ENCODE measurements around the gene CD2BP2. TPM values are rescaled to one million over a fixed set of nuclear protein-coding genes. Genes with fewer than 3 reads are reported as not detected.

The CD2BP2 gene
- total and polyA plus RNA-seq, 2 of the 13 experiments (the other 11 are each of a cell fraction or from before 2014, with no cell fraction given) = 24.9 to 54.6 TPM

DNA sequence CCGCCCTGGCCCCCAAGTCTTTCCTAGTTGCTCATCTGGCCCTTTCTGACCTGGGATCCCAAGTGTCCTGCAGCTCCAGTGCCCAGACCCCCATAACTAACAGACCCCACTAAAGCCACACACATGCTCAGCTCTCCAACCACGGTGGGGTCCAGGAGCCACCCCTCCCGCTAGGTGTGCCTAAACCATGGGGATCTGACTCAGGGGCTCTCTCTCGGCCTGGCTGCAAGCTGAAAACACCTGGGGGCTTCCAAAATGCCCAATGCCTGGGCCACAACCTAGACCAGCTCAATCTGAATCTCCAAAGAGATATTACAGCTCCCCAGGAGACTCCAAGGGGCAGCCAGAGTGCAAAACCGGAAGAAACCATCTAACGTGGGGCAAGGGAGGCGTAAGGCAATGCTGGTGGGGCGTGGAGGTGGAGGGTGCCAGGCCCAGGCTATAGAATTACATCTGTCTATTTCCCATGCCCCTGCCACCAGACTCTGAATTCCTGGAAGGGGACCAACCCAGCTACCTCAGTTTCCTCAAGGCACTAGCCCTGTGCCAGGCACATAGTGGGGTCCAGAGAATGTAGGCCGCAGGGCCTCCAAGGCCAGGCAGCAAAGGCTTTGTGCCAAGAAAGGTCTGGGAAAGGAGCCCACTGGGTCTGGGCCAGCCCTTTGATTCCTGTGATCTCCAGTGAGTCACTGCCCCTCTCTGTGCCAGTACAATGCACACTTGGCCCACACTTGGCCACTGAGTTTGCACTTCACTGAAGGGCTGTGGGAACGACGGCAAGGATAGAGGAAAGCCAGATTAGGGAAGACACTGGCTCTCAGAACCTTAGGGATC lies 3.3 kb downstream of the CD2BP2 start (continued):
- TF ChIP-seq, protein P1, sequence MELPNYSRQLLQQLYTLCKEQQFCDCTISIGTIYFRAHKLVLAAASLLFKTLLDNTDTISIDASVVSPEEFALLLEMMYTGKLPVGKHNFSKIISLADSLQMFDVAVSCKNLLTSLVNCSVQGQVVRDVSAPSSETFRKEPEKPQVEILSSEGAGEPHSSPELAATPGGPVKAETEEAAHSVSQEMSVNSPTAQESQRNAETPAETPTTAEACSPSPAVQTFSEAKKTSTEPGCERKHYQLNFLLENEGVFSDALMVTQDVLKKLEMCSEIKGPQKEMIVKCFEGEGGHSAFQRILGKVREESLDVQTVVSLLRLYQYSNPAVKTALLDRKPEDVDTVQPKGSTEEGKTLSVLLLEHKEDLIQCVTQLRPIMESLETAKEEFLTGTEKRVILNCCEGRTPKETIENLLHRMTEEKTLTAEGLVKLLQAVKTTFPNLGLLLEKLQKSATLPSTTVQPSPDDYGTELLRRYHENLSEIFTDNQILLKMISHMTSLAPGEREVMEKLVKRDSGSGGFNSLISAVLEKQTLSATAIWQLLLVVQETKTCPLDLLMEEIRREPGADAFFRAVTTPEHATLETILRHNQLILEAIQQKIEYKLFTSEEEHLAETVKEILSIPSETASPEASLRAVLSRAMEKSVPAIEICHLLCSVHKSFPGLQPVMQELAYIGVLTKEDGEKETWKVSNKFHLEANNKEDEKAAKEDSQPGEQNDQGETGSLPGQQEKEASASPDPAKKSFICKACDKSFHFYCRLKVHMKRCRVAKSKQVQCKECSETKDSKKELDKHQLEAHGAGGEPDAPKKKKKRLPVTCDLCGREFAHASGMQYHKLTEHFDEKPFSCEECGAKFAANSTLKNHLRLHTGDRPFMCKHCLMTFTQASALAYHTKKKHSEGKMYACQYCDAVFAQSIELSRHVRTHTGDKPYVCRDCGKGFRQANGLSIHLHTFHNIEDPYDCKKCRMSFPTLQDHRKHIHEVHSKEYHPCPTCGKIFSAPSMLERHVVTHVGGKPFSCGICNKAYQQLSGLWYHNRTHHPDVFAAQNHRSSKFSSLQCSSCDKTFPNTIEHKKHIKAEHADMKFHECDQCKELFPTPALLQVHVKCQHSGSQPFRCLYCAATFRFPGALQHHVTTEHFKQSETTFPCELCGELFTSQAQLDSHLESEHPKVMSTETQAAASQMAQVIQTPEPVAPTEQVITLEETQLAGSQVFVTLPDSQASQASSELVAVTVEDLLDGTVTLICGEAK (IDR thresholded peaks at IDR 0.05) = no peak
- TF ChIP-seq, protein P1 (CRISPR knock-in tag; IDR thresholded peaks at IDR 0.05) = no peak
- TF ChIP-seq, protein P2, sequence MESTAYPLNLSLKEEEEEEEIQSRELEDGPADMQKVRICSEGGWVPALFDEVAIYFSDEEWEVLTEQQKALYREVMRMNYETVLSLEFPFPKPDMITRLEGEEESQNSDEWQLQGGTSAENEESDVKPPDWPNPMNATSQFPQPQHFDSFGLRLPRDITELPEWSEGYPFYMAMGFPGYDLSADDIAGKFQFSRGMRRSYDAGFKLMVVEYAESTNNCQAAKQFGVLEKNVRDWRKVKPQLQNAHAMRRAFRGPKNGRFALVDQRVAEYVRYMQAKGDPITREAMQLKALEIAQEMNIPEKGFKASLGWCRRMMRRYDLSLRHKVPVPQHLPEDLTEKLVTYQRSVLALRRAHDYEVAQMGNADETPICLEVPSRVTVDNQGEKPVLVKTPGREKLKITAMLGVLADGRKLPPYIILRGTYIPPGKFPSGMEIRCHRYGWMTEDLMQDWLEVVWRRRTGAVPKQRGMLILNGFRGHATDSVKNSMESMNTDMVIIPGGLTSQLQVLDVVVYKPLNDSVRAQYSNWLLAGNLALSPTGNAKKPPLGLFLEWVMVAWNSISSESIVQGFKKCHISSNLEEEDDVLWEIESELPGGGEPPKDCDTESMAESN (CRISPR knock-in tag; conservative IDR thresholded peaks at IDR 0.05) = 0 out of 2 replicates have a peak, but pooled peaks have one; percentile 34
- TF ChIP-seq ZNF598 (CRISPR knock-in tag; IDR thresholded peaks at IDR 0.05; ENCODE audit: borderline replicate concordance) (no peak), FOXJ3 (CRISPR knock-in tag; IDR thresholded peaks at IDR 0.05; ENCODE audit: borderline replicate concordance) (no peak), ZNF644 (CRISPR knock-in tag; IDR thresholded peaks at IDR 0.05; ENCODE audit: low read depth) (no peak), MBD4 (IDR thresholded peaks at IDR 0.05; ENCODE audit: borderline replicate concordance, low read length) (no peak), HNF4A (CRISPR knock-in tag; IDR thresholded peaks at IDR 0.05) (no peak), EEA1 (CRISPR knock-in tag; IDR thresholded peaks at IDR 0.05; ENCODE audit: borderline replicate concordance) (no peak), ZNF703 (CRISPR knock-in tag; IDR thresholded peaks at IDR 0.05; ENCODE audit: borderline replicate concordance) (no peak), PAWR (CRISPR knock-in tag; IDR thresholded peaks at IDR 0.05; ENCODE audit: borderline replicate concordance) (no peak), ARNT (IDR thresholded peaks at IDR 0.05) (no peak), ZFP36 (IDR thresholded peaks at IDR 0.05; ENCODE audit: borderline replicate concordance, low read depth, low read length, partially characterized antibody) (no peak), GABPB1 (CRISPR knock-in tag; IDR thresholded peaks at IDR 0.05) (no peak), HNRNPH1 (optimal IDR thresholded peaks at IDR 0.05; ENCODE audit: low read depth, low read length) (peak; percentile 71)
- TF ChIP-seq, protein P3, sequence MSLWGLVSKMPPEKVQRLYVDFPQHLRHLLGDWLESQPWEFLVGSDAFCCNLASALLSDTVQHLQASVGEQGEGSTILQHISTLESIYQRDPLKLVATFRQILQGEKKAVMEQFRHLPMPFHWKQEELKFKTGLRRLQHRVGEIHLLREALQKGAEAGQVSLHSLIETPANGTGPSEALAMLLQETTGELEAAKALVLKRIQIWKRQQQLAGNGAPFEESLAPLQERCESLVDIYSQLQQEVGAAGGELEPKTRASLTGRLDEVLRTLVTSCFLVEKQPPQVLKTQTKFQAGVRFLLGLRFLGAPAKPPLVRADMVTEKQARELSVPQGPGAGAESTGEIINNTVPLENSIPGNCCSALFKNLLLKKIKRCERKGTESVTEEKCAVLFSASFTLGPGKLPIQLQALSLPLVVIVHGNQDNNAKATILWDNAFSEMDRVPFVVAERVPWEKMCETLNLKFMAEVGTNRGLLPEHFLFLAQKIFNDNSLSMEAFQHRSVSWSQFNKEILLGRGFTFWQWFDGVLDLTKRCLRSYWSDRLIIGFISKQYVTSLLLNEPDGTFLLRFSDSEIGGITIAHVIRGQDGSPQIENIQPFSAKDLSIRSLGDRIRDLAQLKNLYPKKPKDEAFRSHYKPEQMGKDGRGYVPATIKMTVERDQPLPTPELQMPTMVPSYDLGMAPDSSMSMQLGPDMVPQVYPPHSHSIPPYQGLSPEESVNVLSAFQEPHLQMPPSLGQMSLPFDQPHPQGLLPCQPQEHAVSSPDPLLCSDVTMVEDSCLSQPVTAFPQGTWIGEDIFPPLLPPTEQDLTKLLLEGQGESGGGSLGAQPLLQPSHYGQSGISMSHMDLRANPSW (CRISPR knock-in tag; IDR thresholded peaks at IDR 0.05; ENCODE audit: borderline replicate concordance) = no peak
